Urothelium cell line (cell line): ENCODE measurements around the gene KNOP1.
"Not testable (repeated sequence)": the region's sequence is repeated elsewhere in the genome, so short reads cannot be mapped to it uniquely, and the experiment has no call there.

Source experiments
- DNase-seq: peaks from one replicate; pipeline ENCODE4 v3.0.0; 2011; ENCODE audit warnings: low spot score, mixed read lengths
- FAIRE-seq: peaks from 2 replicates; lab custom pipeline; 2011; peaks lifted over from hg19 to GRCh38; lab: Jason Lieb, UNC

KNOP1 gene

DNA sequence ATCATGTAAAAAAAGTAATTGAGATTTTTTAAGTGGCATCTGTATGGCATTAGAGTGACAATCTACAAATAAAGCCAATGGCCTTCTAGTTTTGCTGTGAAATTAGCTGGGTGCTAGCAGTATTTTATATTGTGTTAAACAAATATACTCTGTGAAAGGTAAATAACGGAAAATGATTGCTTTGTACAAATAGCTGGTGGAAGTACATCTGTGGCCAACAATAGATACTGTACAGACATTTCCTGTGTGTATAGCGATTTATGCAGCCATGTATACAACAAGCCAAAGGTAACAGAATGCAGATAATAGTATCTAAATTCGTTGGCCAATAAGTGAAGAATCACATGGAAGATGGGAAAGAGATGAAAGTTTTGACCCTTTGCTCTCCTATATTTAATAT is 26.6 kb upstream of the KNOP1 start:
- FAIRE-seq (no peak), DNase-seq (no peak)

DNA sequence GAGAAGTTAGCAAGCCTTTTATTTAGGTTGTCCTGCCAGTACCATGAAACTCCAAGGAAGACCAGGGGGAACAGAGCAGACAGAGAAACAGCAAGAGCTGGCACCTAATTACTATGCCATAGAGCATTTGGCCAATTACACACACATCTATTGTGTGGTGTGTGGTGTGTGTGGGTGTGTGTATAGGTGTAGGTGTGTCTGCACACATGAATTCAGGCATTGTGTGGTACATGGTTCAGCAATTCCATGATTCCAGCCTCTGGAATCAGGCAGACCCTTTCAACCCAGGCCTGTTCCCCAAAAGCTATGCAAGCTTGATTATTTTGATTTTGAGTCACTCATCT is 25.8 kb upstream of the KNOP1 start:
- DNase-seq (no peak), FAIRE-seq (no peak)

DNA sequence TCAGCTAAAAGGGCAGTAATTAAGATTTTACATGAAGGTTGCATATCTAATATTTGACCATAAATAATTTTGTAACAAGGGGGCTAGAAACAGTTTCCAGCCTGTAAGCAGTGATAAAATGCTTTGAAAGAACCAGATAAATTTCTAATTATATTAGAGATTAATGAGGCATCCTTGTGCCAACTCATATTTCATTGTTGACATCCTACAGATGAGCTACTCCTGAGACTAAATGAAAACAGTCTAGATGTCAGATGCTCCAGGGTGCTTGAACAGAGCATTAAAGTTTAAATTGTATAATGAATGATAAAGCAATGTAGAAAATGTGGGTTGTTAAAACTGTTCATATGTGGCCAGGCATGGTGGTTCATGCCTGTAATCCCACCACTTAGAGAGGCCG is 23.3 kb upstream of the KNOP1 start:
- no peak for FAIRE-seq
- DNase-seq: no peak

DNA sequence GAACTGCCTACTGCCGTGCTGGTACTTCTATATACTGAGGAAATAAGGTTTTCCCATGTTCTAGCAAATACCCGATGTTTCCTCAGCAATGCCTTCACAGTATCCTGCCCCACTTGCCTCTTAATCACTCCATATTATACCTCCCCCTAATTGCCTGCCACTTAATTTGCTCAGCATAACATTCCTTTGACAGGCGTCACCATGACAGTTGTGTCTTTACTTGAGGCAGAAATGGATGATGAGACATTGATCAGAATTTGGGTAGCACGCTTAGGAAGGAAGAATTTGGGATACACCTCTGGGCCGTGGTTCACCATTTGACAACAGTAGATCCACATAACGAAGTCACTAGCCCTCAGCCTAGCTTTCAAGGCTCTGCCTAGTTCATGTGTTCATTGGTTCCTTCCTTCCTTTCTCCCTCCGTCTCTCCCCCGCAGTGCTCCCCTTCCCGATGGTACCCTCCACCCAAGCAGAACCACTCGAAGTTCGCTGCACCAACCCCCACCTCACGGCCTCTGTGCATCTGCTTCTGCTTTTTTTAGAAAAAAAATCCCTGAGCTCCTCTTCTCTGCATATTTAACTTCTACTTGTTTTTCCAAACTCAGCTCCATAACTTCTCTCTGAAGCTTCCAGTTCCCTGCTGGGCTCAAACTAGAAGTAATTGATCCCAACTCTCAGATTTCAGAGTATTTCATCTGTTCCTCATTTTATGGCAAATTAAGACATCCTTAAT is 19.4 kb upstream of the KNOP1 start:
- FAIRE-seq (no peak), DNase-seq (no peak)

DNA sequence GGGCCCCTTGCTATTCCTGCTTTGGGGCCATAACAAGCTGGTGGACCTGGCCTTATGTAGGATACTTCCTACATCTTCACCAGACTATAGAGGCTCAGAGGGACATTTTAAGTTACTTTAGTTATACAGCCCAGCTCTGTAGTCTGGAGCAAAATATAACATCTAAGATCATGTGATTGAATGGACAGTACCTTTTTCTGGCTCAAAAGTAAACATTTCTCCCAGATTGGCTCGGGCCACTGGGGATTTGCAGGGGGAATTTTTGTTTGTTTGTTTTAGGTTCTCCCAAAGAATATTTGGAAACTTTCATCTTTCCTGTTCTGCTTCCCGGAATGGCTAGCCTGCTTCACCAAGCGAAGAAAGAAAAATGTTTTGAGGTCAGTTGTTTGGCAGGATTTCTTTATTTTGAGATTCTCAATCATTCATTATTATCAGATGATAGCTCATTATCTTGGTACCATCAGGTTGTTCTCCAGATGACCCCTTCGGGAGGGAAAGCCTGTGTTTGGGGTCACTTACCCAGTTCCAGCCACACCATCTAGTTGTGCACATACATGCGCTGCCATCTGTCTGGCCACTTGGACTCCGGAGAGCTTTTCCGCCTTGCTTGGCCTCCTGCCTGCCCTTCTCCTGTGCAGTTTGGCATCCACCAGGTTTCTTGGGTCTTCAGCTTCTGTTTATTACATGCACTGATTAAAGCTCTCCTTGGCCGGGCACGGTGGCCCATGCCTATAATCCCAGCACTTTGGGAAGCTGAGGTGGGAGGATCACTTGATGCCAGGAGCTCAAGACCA is 17.2 kb upstream of the KNOP1 start:
- FAIRE-seq (no peak), DNase-seq (no peak)

DNA sequence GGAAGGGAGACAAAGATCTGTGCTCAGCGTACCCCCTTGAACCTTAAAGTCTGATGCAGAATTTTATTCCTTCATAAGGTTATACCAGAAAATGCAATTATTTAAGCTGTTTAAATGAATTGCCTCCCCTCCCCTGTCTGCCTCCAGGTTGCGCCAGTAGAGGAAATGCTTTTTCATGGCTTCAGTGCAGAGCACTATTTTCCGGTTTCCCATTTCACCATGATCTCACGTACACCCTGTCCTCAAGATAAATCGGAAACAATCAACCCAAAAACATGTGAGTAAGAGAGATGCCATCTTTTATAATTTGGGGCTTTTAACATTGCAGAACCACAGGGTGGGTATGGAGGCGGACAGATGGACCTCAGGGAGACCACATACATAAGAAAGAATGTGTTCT is 15.5 kb upstream of the KNOP1 start:
- DNase-seq (no peak), FAIRE-seq (no peak)

DNA sequence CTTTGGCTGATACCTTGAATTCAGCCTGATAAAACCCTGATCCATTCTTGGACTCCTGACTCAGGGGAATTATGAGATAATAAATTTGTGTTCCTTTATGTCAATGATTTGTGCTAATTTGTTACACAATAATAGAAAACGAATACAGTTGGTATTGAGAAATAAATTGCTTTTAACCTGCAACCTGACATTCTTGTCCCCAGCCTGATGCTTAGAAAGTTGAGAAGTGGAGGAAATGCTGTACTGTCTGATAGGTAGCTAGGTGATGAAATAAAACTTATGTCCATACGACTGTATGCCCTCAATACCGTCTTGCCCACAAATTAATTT is 10.6 kb upstream of the KNOP1 start:
- no peak for FAIRE-seq
- no peak for DNase-seq

DNA sequence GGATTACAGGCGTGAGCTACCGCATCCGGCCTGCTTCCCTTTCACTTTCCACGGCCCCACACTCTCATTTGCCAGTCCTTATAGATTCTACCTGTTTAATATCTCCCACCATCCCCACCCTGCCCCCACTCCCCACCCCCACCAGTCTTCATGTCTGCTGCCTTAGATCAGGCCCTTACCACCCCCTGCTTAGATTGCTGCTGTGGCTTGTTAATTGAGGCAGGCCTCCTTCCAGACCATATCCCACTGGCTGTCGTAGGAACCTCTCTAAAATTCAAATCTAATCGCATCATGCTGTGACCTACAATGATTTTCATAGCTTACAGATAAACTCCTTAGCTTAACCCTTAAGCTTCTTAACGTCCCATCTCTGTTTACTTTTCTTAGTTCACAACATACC is 5.0 kb upstream of the KNOP1 start:
- no peak for FAIRE-seq
- no peak for DNase-seq

DNA sequence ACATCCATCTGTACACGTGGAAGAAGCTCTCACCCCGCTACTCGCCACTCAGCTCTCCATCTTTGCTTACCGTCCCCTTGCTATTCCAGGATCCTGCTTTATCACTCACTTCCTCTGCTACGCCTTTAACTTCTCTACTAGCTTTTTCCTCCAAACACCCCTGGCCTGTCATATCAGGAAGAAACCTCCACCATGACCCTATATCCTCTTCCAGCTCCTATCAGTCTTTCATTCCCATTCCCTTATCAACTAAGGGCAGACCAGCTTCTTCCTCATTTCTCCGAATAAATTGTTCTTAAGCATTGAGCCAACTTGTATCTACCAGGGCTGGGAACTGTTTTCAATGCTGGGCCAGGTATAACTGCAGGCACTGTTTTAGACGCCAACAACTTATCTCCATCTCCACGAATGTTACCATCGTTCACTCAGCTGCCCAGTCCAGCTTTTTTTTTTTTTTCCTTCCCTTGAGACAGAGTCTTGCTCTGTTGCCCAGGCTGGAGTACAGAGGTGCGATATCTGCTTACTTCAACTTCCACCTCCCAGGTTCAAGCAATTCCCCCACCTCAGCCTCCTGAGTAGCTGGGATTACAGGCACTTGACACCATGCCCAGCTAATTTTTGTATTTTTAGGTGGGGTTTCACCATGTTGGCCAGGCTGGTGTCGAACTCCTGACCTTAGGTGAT is 4.4 kb upstream of the KNOP1 start:
- FAIRE-seq (no peak), DNase-seq (no peak)

DNA sequence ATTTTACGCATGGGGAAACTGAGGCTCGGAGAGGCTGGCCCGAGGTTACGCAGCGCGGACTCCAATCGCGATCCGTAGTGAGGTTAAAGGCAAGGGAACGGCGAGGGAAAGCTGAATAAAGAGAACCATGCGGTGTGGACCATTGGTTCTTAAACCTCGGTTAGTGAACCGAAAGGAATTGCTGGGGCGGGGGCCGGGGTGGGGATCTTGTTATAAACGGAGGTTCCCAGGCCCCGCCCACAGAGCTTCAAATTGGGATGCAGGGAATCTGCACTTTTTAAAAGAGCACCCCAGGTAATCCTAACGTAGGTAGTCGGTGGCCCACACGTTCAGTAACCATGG is 568 bp upstream of the KNOP1 start:
- DNase-seq (no peak), FAIRE-seq (no peak)

DNA sequence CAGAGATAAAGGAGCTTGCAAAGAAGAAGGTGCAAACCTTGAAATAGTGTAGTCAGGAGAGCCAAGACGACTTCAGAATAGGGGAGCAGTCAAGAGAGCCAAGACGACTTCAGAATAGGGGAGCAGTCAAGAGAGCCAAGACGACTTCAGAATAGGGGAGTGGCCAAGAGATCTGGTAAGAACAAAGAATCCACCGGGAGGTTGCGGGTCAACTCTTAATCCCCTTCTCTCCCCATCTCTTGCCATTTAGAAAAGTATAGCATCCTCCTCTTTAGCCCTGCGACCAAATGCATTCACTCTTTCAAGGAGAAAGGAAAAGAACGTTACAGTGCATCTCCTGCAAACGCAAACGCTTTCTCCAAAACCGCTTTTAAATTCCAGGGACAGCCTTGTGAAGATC is 713 bp downstream of the KNOP1 start:
- DNase-seq (no peak), FAIRE-seq (no peak)

DNA sequence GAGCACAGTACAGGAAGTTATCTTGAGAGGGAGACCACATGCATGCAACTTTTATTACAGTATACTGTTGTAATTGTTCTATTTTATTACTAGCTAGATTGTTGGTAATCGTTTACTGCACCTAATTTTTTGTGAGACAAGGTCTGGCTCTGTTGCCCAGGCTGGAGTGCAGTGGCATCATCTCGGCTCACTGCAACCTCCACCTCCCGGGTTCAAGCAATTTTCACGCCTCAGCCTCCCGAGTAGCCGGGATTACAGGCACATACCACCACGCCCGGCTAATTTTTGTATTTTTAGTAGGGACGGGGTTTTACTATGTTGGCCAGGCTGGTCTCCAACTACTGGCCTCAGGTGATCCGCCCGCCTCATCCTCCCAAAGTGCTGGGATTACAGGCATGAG is 1.3 kb downstream of the KNOP1 start:
- DNase-seq, FAIRE-seq: not testable (repeated sequence)

DNA sequence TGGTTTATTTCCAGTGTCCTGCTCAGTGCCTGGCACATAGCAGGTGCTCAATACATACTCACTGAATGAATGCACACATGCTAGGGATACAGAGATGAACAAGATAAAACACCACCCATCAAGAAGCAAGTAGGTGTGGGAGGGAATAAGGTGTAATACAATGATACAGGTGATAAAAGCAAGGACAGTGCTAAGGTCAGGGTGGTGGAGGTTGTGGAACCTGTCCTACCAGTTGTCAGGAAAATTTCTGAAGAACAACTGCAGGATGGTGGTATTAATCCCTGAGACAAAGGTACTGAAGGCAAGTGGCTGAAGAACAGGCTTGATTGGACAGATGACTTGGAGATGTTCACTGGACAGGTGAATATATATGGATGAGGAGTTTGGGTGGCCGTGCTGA is 1.8 kb downstream of the KNOP1 start:
- FAIRE-seq: no peak
- no peak for DNase-seq

DNA sequence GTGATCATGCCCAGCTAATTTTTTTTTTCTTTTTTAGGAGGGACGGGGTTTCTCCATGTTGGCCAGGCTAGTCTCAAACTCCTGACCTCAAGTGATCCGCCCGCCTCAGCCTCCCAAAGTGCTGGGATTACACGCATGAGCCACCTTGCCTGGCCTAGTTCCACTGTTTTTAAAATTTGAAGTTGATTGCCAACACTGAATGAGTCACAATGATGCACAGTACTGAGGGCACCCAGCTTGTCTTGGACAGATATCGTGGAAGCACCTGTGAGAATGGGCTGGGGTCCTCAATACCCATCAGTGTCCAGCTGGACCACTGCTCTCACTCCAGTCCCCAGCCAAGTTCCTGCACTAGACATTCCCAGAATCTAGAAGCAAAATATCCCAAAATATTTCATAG is 2.5 kb downstream of the KNOP1 start:
- FAIRE-seq (no peak), DNase-seq (no peak)

DNA sequence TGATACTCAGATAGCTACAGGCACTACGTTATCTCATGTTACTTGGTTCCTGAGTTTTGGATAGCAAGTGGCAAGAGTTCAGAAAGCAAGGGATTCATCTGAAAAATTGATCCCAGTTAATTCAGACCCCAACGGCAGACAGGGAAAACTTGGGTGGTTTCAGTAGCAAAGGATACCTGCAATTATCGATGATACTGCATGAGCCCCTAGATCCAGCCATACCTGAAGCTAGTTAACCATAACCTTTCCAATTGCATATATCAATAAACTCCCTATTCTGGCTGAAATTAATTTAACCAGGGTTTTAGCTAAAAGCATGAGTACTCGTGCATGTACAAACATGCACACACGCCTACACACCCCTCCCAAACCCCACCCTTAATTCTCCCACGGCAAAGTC is 4.3 kb downstream of the KNOP1 start:
- no peak for FAIRE-seq
- DNase-seq: no peak

DNA sequence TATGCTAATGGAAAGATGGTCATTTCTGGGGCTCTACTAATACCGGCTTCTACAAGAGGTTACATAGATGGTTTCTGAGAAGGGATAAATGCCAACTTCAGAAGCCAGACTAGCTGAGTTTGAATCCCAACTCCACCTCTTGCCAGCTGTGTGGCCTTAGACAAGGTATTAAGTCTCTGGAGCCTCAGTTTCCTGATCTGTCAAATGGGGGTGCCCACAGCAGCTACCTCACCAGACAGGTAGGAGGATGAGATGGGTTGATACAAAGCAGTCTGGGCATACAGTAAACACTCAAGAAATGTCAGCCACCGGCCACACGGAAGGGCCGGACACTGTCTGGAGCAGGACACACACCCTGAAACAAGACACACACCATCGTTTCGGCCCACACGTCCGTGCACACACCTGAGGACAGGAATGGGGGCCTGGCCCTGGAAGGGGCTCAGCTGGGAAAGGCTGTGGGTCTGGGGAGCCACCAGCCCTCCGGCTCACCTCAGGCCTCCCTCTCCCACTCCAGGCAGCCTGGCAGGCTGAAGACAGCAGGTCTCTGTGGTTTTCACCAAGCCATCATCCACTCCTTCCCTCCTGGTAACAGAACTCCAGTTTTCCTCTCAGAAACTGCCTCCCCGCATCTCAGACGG is 5.5 kb downstream of the KNOP1 start:
- no peak for DNase-seq
- FAIRE-seq: no peak

DNA sequence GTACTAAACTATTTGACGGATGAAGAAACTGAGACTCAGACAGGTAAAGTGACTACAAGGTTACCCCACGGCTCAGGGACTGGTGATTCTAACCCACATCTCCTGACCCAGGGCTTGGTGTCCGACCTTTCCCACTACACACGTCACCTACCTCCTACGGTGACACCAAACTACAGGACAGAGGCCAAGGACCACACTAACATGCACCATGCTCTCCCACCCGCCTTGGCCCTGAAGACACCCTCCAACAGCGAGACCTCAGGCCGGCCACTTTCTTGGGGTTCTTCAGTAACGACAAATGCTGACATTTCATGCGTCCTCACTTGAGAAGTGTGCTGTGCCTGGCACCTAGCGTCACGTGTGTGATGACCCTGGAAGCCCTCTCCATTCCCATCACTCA is 6.4 kb downstream of the KNOP1 start:
- DNase-seq: no peak
- no peak for FAIRE-seq

DNA sequence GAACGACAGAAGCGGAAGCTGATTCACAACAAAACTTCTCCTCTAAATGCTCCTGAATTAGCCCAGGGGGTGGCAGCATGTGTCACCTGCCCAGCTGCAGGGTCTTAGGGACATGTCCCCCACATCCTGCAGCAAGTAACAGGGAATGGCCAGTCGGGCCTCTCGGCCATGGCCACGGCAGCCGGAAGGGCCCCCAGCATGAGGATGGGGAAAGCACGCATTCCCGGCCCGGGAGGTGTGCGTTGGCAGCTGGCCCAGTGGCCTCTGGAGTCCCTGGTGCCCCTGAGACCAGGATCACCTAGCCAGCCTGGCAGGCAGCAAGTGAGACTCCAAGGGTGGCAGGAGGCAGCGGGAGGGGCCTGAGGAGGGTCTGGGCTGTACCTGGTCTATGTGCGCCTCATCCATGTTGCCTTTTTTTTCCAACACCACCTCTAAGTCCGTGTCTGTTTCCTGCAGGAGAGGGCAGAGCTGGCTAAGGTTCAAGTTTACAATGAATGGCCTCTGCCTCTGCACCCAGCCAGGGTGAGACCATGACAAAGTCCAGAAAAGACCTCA is 7.0 kb downstream of the KNOP1 start:
- no peak for DNase-seq
- FAIRE-seq: no peak

DNA sequence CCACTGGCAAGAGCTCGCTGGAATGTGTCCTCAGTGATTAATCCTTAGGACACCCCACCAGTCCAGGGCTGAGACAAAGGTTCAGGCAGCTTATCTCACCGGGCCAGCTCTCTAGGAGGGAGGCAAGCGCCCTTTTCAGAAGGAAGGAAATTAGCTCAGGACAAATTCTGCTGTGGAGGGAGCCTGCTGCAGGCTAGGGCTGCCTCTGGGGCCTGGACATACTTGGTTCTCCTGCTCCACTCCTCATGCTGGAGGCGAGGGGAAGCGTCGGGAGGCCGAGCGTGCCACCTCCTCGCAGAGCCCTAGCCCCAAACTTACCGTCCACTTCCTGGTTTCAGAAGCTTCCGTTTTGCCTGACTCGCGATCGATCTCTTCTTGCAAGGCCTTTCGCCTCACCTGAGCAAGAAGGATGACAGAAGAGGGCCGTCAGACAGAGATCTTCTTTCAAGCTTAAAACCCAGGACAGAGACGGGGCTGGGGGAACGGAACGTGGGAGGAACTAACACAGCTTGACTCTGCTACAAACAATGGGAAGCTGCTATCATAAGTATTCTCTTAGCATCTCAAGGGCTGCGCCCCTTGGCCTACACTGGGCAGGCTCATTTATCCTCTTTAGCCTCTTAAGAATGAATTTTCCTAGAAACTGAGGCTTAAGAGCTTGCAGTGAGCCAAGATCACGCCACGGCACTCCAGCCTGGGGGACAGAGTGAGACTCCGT is 7.7 kb downstream of the KNOP1 start:
- no peak for DNase-seq
- no peak for FAIRE-seq

DNA sequence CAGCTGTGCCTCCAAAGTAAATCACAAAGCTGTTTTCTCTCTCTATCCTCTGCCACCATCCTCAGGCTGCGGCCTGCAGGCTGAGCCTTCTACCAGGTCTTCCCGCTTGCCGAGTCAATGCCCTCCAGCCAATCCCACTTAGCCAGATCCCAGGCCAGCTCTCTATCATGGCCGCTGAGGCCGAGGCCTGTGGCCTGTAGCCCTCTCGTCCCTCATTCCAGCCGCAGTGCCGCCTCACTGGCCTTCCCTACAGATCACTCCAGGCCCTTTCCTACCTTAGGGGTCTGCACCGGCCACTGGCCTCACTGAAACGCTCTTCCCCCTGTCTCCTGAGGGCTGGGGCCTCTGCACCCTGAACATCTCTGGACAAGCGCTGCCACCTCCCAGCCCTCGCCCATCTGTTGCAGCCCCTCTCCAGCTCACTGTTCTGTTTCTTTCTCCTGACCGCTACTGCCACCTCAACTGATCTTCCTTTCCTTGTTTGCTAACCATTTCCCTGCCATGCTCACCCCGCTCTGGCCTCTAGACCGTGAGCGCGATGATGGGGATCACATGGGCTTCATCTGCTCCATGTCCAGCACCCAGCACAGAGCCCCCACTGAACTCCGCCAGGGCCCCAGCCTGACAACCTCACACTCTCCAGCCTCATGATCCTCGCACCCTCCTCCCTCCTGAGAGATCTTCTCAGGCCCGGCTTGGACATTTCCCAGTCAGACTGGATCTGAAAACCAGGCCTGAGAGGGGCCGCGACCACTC is 8.5 kb downstream of the KNOP1 start:
- FAIRE-seq: no peak

More for the DNA sequence above, 8.5 kb downstream of the KNOP1 start:
- no peak for DNase-seq
